Measurements from ENCODE around the gene WWC1.

GRCh38 chr5:168359820-168360460 lies 68.5 kb downstream of the WWC1 start:
- no peak for TF ChIP-seq CTCF (conservative IDR thresholded peaks at IDR 0.05; ENCODE audit: low read length)
- no peak for TF ChIP-seq EZH2phosphoT487 (IDR thresholded peaks at IDR 0.05; ENCODE audit: borderline replicate concordance, low read depth, low read length)
